Measurements from ENCODE around the gene FHAD1.

Gene FHAD1

GRCh38 chr1:15310544-15310943, 63.5 kb downstream of the FHAD1 start:
- Histone ChIP-seq H3K4me3 (ENCODE audit: low read depth, low read length, poor library complexity, severe bottlenecking) (no peak overlapping the region), H3K4me1 (ENCODE audit: insufficient read depth, low read length, severe bottlenecking) (no peaks in the 10 kb centered on the region), H3K36me3 (ENCODE audit: insufficient read depth, low read length) (no peaks in the 10 kb centered on the region; the same call in 1 of the 2 replicates), H3K9me2 (ENCODE audit: low read depth, low read length) (no peaks in the 10 kb centered on the region), H3K9me3 (ENCODE audit: low read length) (no peaks in the 10 kb centered on the region), H2AFZ (ENCODE audit: low read length) (no peak overlapping the region), H3K4me2 (ENCODE audit: low read length) (no peak overlapping the region), H4K20me1 (ENCODE audit: insufficient read depth, low read length) (no peaks in the 10 kb centered on the region), H3K9ac (ENCODE audit: low read length) (no peak overlapping the region), H3K27ac (ENCODE audit: low read depth, low read length, poor library complexity, severe bottlenecking) (no peak overlapping the region), H3K27me3 (ENCODE audit: insufficient read depth, low read length) (no peaks in the 10 kb centered on the region; the same call in 1 of the 2 replicates), H3F3A (ENCODE audit: insufficient read depth, low read length) (no peaks in the 10 kb centered on the region), H3K79me2 (ENCODE audit: insufficient read depth, low read length) (no peaks in the 10 kb centered on the region)
- no peak for TF ChIP-seq CTCF (IDR thresholded peaks at IDR 0.05; ENCODE audit: low read length)
- TF ChIP-seq EZH2 (IDR thresholded peaks at IDR 0.05; ENCODE audit: borderline replicate concordance, low read length) = no peak

GRCh38 chr1:15311122-15311822, 64.2 kb downstream of the FHAD1 start:
- Histone ChIP-seq H3K4me3 (ENCODE audit: low read depth, low read length, poor library complexity, severe bottlenecking) (no peak overlapping the region), H3K9me2 (ENCODE audit: low read depth, low read length) (no peaks in the 10 kb centered on the region), H3K4me2 (ENCODE audit: low read length) (no peak overlapping the region), H3K27me3 (ENCODE audit: insufficient read depth, low read length) (no peaks in the 10 kb centered on the region), H3K27ac (ENCODE audit: low read depth, low read length, poor library complexity, severe bottlenecking) (no peak overlapping the region), H4K20me1 (ENCODE audit: insufficient read depth, low read length) (no peaks in the 10 kb centered on the region), H3K79me2 (ENCODE audit: insufficient read depth, low read length) (no peaks in the 10 kb centered on the region), H3K9ac (ENCODE audit: low read length) (no peak overlapping the region), H3K9me3 (ENCODE audit: low read length) (no peaks in the 10 kb centered on the region), H3K36me3 (ENCODE audit: insufficient read depth, low read length) (no peaks in the 10 kb centered on the region), H3F3A (ENCODE audit: insufficient read depth, low read length) (no peaks in the 10 kb centered on the region), H3K4me1 (ENCODE audit: insufficient read depth, low read length, severe bottlenecking) (no peaks in the 10 kb centered on the region), H2AFZ (ENCODE audit: low read length) (no peak overlapping the region)
- TF ChIP-seq EZH2 (IDR thresholded peaks at IDR 0.05; ENCODE audit: borderline replicate concordance, low read length) (no peak), CTCF (IDR thresholded peaks at IDR 0.05; ENCODE audit: low read length) (no peak)

GRCh38 chr1:15311880-15312279, 64.9 kb downstream of the FHAD1 start:
- TF ChIP-seq EZH2 (IDR thresholded peaks at IDR 0.05; ENCODE audit: borderline replicate concordance, low read length) (no peak), CTCF (IDR thresholded peaks at IDR 0.05; ENCODE audit: low read length) (no peak)
- Histone ChIP-seq H3K4me1 (ENCODE audit: insufficient read depth, low read length, severe bottlenecking) (no peaks in the 10 kb centered on the region), H3K4me3 (ENCODE audit: low read depth, low read length, poor library complexity, severe bottlenecking) (no peak overlapping the region), H3K9ac (ENCODE audit: low read length) (no peak overlapping the region), H3K27ac (ENCODE audit: low read depth, low read length, poor library complexity, severe bottlenecking) (no peak overlapping the region), H3K27me3 (ENCODE audit: insufficient read depth, low read length) (no peaks in the 10 kb centered on the region), H3K9me2 (ENCODE audit: low read depth, low read length) (no peaks in the 10 kb centered on the region), H3K79me2 (ENCODE audit: insufficient read depth, low read length) (no peaks in the 10 kb centered on the region), H3K36me3 (ENCODE audit: insufficient read depth, low read length) (no peaks in the 10 kb centered on the region), H3K9me3 (ENCODE audit: low read length) (no peaks in the 10 kb centered on the region), H4K20me1 (ENCODE audit: insufficient read depth, low read length) (no peaks in the 10 kb centered on the region), H3F3A (ENCODE audit: insufficient read depth, low read length) (no peaks in the 10 kb centered on the region), H3K4me2 (ENCODE audit: low read length) (no peak overlapping the region), H2AFZ (ENCODE audit: low read length) (no peak overlapping the region)

Data from OCI-LY1 (cell line).